Measurements from ENCODE around the gene SOX8. TPM values are rescaled to one million over a fixed set of nuclear protein-coding genes. Genes with fewer than 3 reads are reported as not detected.

The SOX8 gene
- total RNA-seq, 1 donor from 2014 or later: 7.0 TPM

DNA sequence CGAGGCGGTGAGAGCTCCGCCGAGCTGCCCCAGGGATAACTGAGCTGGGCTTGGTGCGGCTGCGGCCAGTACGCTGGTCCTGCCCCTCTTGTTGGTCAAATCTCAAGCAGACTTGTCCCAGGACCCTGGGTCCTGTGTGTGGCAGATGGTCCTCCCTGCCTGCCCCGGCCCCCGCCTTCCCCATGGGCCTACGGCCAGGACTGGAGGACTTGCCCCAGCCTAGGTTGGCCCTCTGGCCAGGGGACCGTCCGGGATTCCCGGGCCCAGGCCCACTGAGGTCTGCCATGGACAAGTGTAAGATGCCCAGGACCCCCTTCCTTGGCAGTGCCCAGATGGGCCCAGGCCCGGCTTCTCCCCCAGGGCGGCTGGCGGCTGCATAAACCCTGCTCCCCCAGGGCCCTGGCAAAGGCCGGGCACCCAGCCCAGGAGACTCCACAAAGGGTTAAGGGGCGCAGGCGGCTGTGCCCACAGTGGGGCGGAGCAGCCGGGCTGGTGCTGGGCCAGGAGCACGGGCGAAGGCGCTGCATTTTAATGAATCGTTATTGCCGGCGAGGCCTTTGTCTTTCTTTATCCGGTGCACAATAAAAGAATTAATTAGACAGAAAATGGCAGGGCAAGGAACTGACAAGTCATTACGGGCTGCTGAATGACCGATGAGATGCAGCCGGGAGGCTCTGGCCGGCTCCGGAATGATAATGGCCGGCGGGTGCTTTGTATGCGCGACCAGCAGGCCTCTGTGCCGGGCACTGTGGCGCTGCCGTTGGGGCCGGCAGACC, 9.1 kb downstream of the SOX8 start:
- peaks cover 8% of the 10 kb centered on the region for H3K9me3 Mint-ChIP-seq (ENCODE audit: unreplicated experiment)
- H3K27me3 Mint-ChIP-seq (ENCODE audit: unreplicated experiment): no peaks in the 10 kb centered on the region
- TF ChIP-seq, protein P1, sequence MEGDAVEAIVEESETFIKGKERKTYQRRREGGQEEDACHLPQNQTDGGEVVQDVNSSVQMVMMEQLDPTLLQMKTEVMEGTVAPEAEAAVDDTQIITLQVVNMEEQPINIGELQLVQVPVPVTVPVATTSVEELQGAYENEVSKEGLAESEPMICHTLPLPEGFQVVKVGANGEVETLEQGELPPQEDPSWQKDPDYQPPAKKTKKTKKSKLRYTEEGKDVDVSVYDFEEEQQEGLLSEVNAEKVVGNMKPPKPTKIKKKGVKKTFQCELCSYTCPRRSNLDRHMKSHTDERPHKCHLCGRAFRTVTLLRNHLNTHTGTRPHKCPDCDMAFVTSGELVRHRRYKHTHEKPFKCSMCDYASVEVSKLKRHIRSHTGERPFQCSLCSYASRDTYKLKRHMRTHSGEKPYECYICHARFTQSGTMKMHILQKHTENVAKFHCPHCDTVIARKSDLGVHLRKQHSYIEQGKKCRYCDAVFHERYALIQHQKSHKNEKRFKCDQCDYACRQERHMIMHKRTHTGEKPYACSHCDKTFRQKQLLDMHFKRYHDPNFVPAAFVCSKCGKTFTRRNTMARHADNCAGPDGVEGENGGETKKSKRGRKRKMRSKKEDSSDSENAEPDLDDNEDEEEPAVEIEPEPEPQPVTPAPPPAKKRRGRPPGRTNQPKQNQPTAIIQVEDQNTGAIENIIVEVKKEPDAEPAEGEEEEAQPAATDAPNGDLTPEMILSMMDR (IDR thresholded peaks at IDR 0.05; ENCODE audit: partially characterized antibody, unreplicated experiment): no peak
- peaks cover 6% of the 10 kb centered on the region for H3K36me3 Mint-ChIP-seq (ENCODE audit: unreplicated experiment)
- DNase-seq: no peak
- H3K4me3 Mint-ChIP-seq (ENCODE audit: unreplicated experiment): no peak overlapping the region
- no peak overlapping the region for H3K27ac Mint-ChIP-seq (ENCODE audit: unreplicated experiment)
- H3K4me1 Mint-ChIP-seq (ENCODE audit: low read depth, unreplicated experiment): no peaks in the 10 kb centered on the region

DNA sequence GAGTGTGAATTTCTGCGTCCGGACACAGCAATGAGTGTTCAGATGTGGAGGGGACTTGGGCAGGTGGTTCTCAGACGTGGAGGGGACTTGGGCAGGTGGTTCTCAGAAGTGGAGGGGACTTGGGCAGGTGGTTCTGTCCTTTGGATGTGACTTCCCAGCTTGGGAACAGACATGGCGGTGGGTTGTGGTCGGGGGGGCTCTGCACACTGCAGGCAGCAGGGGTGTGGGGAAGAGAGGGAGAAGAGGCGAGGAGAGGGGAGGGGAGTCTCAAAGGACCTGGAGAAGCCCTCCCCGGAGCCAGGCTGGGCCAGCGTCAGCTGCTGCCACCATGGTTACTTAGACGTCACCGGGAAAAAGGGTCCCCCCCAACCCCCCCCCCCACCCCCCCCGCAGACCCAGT, 9.8 kb downstream of the SOX8 start:
- H3K4me3 Mint-ChIP-seq (ENCODE audit: unreplicated experiment): no peak overlapping the region

DNA sequence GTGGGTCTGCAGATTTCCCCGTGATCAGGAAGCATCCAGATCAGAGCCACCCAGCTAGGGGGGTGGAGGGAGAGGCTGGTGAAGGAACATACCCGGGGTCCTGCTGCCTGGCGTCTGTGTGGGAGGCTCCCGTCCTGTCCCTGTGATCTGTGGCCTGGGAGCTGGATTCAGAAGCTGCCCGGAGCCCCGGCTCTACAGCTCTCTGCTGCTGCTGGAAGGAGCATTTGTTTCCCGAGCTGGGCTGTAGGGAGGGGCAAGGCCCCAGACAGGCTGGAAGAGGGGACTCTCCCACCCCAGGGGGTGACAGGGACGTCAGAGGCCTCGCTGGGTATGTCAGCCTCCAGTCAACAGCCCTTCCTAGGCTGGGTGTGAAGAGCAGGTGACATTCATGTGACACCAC, 10.2 kb downstream of the SOX8 start:
- Mint-ChIP-seq H3K4me1 (ENCODE audit: low read depth, unreplicated experiment) (no peaks in the 10 kb centered on the region), H3K9me3 (ENCODE audit: unreplicated experiment) (peaks cover 13% of the 10 kb centered on the region)

More for the DNA sequence above, 9.8 kb downstream of the SOX8 start:
- H3K27me3 Mint-ChIP-seq (ENCODE audit: unreplicated experiment): peaks cover 2% of the 10 kb centered on the region
- no peak overlapping the region for H3K27ac Mint-ChIP-seq (ENCODE audit: unreplicated experiment)
- TF ChIP-seq, protein P1 (IDR thresholded peaks at IDR 0.05; ENCODE audit: partially characterized antibody, unreplicated experiment): no peak
- H3K36me3 Mint-ChIP-seq (ENCODE audit: unreplicated experiment): peaks cover 12% of the 10 kb centered on the region
- H3K9me3 Mint-ChIP-seq (ENCODE audit: unreplicated experiment): peaks cover 13% of the 10 kb centered on the region
- DNase-seq: no peak
- H3K4me1 Mint-ChIP-seq (ENCODE audit: low read depth, unreplicated experiment): no peaks in the 10 kb centered on the region

DNA sequence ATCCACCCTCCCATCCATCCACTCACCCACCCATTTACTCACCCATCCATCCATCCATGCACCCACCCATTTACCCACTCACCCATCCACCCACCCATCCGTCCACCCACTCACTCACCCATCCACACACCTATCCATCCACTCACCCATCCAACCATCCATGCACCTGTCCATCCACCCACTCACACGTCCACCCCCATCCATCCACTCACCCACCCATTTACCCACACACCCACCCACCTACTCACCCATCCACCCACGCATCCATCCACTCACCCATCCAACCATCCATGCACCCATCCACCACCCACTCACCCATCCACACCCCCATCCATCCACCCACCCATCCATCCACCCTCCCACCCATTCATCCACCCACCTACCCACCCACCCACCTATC, 12.2 kb downstream of the SOX8 start:
- Mint-ChIP-seq H3K4me3 (ENCODE audit: unreplicated experiment) (no peak overlapping the region), H3K27me3 (ENCODE audit: unreplicated experiment) (peaks cover 3% of the 10 kb centered on the region), H3K4me1 (ENCODE audit: low read depth, unreplicated experiment) (no peaks in the 10 kb centered on the region), H3K36me3 (ENCODE audit: unreplicated experiment) (peaks cover 12% of the 10 kb centered on the region), H3K9me3 (ENCODE audit: unreplicated experiment) (peaks cover 13% of the 10 kb centered on the region), H3K27ac (ENCODE audit: unreplicated experiment) (no peak overlapping the region)
- TF ChIP-seq, protein P1 (IDR thresholded peaks at IDR 0.05; ENCODE audit: partially characterized antibody, unreplicated experiment): no peak
- DNase-seq: no peak

More for the DNA sequence above, 10.2 kb downstream of the SOX8 start:
- TF ChIP-seq, protein P1 (IDR thresholded peaks at IDR 0.05; ENCODE audit: partially characterized antibody, unreplicated experiment): no peak
- DNase-seq: no peak
- Mint-ChIP-seq H3K36me3 (ENCODE audit: unreplicated experiment) (peaks cover 12% of the 10 kb centered on the region), H3K27ac (ENCODE audit: unreplicated experiment) (no peak overlapping the region), H3K27me3 (ENCODE audit: unreplicated experiment) (peaks cover 3% of the 10 kb centered on the region), H3K4me3 (ENCODE audit: unreplicated experiment) (no peak overlapping the region)

DNA sequence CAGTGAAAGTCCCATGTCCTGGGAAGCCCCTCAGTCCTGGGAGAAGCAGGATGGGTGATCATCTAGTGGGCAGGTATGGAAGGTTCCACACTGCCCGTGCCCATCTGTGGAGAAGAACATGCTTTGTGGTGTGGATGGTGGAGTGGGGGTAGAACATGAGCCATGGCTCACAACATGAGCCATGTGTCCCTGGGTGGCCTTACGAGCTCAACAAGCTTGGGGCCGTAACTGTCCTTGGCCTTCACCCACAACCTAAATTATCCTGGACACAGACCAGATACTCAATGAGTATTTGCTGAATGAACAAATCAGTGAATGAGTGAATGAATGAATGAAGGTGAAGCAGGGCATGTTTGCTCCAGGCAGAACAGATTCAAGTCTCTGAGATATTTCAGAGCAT, 13.5 kb downstream of the SOX8 start:
- DNase-seq: no peak
- TF ChIP-seq, protein P1 (IDR thresholded peaks at IDR 0.05; ENCODE audit: partially characterized antibody, unreplicated experiment): no peak
- Mint-ChIP-seq H3K36me3 (ENCODE audit: unreplicated experiment) (peaks cover 12% of the 10 kb centered on the region), H3K4me1 (ENCODE audit: low read depth, unreplicated experiment) (no peaks in the 10 kb centered on the region), H3K27me3 (ENCODE audit: unreplicated experiment) (peaks cover 3% of the 10 kb centered on the region), H3K4me3 (ENCODE audit: unreplicated experiment) (no peak overlapping the region), H3K9me3 (ENCODE audit: unreplicated experiment) (peaks cover 13% of the 10 kb centered on the region), H3K27ac (ENCODE audit: unreplicated experiment) (no peak overlapping the region)
